PC-9 (cell line): ENCODE measurements around the gene DENND2D.

ENCODE experiments used
- CTCF ChIP-seq: fragments of 200-600 bp; sonication (generic); conservative IDR thresholded peaks from 2 replicates; pipeline ENCODE4 v1.6.1; 2017; ENCODE audit warnings: mixed run types, antibody characterized with exemption, mild to moderate bottlenecking, moderate library complexity
- EZH2 ChIP-seq: fragments of 200-600 bp; sonication (generic); IDR thresholded peaks from 2 replicates; pipeline ENCODE4 v1.8.0; 2017; ENCODE audit warnings: antibody characterized with exemption, low read depth

- TF ChIP-seq CTCF (no peak), EZH2 (no peak)
Measured at GRCh38 chr1:111199881-111200801, at the start of gene DENND2D.
